HG03159 (cell line): ENCODE data around the gene DACH1.

Source experiments
- ATAC-seq: cut with Tn5 transposase; IDR thresholded peaks from one replicate; pipeline ENCODE4 v1.9.1; 2021; ENCODE audit warnings: mild to moderate bottlenecking, moderate library complexity; ENCODE audit not compliant: unreplicated experiment

The DACH1 gene

DNA sequence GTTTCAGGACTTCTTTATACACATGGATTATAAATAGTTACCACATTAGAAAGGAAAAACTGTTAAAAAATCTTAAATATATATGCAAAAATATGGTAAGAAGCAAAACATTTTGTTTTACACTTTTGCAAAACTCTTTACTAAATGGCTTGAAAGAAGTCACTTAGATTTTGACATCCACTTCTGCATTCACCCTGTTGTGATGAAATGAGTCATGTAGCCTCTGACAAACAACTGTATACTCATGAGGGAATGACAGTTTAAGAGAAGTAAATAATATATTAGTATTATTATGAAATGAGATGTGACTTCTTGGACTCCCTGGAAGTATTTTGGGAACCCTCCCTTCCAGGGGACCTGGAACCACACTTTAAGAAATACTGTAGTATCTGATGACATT is 275.6 kb downstream of the DACH1 start:
- ATAC-seq, result no peak

DNA sequence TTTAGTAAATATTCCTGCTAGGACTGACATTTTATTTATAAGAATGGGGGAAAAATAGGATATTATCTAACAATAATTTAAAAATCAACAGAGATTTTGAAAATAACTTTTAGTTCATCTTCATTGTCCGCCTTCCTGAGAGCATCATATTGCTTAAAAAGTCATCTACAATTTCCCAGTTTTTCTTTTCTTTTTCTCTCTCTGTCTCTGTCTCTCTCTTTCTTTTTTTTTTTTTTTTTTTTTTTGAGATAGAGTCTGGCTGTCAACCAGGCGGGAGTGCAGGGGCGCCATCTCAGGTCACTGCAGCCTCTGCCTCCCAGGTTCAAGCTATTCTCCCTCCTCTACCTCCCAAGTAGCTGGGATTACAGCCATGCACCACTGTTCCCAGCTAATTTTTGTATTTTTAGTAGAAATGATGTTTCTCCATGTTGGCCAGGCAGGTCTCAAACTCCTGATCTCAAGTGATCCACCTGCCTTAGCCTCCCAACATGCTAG is 276.3 kb downstream of the DACH1 start:
- no peak for ATAC-seq

DNA sequence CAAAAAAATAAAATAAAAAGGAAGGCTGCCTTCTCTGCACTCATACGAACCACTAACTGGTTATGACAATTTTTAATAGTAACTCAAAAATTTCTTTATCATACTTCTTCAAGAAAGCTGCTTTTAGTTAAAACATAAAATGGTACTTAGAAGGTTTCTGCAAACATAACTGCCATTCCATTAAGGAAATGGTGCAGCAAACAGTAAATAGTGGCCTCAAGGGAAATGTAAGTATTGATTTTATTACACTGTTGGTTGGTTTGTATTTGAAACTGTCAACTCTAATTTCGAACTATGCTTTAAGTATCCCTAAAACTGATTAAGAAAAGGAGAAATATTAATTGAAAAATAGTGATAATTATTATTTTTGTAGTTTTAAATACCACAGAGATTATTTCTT is 278.0 kb downstream of the DACH1 start:
- no peak for ATAC-seq

DNA sequence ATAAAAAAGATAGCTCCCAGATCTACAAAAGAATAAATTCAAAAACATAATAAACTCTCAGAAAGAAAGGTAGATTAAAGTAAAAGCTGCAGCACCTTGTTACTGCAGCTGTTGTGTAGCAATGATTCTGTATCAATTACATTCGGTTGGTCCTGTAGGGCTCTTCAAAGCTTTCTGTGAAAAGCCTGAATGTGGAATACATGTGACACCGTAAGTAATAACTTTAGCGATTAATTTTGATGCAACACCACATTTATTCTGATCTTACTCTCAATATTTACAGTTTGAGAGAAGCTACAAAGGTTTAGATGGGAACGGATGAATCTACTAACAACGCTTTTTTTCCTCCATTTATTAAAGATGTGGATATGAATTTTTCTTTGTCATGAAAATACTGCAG is 279.2 kb downstream of the DACH1 start:
- ATAC-seq, result no peak

DNA sequence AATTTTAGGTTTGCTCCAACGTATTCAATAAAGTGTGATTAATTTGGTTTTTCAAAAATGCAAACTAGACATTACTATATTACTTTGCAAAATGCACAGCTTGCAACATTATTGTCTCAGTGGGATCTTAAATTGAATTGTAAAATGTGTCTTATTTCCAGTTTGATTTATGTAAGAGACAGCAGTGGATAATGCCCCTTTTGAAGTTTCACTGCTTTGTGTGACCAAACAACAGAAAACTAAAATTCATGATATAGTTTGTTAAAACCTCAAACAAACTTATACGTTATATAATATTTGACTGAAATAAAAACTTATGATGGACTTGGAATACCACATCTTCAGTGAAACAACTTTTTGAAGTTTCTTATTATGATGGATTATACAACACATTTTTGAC is 279.8 kb downstream of the DACH1 start:
- ATAC-seq, result no peak

DNA sequence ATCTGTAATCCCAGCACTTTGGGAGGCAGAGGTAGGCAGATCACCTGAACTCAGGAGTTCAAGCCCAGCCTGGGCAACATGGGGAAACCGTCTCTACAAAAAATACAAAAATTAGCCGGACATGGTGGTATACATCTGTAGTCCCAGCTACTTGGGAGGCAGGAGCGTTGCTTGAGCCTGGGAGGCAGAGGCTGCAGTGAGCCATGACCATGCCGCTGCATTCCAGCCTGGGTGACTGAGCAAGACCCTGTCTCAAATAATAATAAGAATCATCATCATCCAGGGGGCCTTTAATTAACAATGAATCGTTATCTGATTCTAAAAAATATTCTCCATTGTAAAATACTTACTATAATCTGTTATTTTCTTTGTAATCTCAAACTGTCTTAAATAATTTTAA is 283.4 kb downstream of the DACH1 start:
- ATAC-seq, result no peak

DNA sequence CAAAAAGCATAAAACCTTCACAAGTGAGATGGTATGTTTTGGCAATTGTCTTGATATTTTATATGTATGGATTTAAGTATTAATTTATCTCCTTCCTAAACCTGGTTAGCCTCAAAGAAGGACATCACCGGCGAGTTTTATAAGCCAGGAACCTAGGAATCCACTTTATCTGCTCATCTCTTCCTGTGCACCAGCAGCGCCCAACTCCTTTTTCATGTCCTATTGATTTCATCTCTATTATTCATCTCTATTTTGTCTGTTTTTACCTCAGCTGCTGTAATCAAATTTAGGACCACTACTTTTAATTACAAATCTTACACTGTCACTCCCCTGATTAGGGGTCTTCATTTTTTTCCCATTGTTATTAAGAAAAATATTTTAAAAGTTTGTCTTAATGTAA is 286.4 kb downstream of the DACH1 start:
- no peak for ATAC-seq

DNA sequence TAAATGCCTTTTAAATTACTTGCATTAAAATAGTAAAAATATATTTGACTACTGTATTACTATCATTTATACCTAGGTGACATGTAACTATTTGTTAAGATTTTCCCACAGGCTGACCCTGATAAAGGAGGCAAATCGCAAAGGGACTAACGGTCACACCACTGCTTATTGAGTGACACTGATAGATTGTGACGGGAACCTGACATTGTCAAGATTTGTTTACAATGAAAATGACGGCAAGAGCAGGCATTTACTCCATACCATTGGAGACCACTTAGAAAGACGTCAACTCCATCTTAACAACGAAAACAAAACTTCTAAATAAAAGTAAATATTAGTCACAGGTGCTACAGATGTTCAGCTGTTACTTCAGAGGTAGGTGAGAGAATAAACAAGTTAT is 289.0 kb downstream of the DACH1 start:
- no peak for ATAC-seq

DNA sequence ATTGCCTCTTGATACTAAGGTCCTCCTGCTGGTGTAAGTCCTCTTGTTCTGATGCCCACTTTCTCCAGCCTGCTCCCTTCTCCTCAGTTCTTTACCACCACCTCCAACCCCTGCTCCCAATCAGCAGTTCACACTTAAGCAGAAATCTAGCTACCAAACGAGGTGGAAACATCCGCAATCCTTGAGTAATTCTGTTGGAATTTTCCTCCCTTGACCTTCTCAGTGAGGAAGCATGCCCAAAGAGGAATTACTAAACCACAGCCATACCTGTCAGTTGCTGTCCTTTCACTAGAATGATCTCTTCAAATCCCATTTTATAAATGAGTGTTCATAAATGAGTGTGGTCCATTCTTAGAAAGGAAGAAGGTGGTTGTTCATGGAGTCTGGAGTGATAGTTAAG is 289.9 kb downstream of the DACH1 start:
- ATAC-seq, result no peak

DNA sequence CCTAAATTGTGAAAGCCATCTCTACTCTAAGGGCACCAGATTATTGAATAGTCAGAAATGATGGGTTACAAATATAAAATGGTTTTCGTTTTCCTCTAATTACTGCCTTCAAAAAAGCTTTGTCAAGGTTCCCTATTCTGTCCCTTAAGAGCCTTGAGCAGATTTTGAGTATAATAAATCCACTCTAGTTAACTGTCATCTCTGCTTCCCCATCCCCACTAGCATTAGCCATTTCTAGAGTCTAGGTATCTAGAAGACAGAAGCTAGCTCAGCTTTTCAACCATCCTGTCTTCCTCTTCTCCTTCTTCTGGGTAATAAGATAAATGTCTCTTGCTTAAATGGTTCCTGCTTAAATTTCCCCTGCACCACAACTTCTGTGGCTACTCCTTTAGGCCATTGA is 290.4 kb downstream of the DACH1 start:
- no peak for ATAC-seq

DNA sequence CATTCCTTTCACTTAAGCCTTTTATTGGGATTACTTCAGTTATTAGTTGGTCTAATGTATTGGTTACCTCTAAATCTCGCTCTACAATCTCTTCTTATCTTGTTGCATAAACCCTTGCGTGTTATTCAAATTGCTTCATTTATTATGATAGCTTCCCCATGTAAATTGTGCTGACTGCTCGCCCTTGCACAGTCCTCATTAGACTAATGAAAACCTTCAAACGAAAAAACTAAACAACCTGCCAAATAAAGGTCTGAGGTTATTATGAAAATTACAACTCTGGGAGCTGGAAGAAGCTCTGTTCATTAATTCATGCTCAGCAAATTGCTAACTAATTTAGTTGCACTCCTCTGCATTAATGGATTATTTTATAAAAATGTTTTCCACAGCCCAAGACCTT is 320.1 kb downstream of the DACH1 start:
- no peak for ATAC-seq

DNA sequence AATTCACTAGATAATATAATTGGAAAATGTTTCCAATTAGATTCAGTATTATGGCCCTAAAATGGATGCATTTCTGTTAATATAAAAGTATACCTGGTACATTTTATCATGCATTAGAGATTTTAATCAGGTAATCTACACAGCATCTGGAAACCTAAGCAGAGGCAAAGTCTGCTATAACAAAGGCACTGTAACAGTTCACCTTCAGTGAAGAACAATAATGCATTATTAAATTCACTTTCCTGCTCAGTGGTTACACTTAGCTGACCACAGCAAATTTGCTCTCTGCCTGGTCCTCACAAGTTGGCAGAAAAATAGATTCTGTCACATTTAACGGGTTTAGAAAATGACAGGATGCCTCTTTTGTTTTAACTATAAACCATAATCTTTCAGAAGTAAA is 326.9 kb downstream of the DACH1 start:
- ATAC-seq, result no peak

DNA sequence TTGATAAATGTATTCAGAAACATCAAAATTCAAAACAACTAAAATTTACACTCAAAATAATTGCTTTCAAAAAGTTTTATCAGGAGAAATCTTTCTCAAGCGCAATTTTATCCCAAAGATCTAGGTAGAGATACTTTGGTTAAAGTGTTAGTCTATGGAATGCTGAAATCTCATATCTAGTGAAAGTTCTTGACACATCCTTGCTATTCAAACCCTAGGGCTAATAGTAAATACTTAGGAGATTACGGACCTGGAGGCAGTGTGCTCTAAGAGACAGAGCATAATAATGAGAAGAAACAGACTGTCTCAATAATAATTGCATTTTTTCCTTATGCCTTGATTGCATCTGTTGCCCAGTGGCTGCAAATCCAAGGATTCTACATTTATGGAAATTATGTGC is 330.8 kb downstream of the DACH1 start:
- no peak for ATAC-seq

DNA sequence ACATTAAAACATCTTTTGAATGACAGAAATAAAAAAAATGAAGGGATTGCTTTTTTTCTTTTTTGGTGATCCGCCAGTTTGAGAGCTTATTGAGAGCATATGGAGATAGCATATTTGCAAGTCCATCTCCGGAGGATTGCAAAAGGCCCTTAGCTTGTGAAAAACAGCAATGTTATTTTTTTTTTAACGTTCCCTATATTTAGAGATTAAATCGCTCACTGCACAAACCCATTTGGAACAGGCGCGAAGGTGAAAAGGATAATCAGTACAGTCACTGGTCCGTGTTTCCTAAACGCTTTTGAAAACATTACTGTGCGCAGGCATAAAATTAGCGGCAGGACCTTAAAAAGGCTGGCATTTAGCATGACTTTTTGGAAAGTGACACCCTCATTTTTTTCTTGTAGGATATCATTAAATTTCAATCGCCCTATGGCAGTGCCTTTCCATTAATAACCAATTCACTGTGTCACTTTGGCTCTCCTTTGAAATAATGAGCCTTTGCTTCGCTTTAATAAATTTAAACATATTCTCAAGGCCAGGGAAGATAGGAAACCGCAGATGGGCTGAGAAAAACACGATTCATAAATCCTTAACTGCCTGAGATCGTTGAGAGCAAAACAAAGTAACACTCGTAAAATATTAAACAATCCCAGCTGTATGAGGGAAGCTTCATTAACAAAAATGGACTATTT is 342.2 kb downstream of the DACH1 start:
- ATAC-seq, result no peak

DNA sequence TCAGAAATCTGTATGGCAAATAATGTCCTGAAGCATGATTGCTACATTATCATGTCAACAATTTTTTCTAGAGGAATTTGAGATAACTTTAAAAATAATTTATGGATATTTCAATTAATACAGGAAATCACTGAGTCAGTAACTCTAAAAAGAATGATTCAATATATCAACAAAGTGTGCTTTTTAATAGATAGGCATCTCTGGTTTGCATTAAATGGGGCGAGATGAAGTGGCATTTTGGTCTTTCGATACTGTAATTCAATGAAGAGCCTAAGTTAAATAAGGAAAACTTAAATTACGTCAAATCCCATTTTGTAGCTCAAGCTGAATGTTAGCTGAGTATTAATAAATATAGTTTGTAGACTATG is 342.8 kb downstream of the DACH1 start:
- no peak for ATAC-seq

DNA sequence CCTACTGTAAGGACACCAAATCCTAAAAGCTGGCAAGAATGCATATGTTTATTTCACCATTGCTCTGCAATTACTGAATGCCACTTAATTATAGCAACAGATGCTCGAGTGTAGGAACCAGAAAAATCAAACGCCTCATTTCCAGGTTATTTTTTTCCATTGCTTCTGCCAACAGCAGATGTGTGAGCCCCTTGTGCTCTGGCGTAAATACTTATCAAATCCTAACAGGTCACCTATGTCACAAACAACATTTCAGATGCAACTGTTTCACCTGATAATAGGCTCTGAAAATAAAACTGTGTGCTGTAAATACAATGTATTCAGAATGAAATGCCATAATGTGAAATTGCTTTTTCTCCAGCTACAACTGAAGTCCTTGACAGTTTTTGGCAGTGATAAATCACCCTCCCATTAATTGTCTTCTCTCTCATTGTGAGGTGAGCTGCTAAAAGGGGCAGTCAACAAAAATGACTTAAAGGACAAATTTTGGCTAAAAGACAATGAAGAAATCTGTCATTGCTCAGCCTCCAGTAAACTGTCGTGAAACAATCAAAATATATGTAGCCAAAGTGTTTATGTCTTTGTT is 344.0 kb downstream of the DACH1 start:
- no peak for ATAC-seq

DNA sequence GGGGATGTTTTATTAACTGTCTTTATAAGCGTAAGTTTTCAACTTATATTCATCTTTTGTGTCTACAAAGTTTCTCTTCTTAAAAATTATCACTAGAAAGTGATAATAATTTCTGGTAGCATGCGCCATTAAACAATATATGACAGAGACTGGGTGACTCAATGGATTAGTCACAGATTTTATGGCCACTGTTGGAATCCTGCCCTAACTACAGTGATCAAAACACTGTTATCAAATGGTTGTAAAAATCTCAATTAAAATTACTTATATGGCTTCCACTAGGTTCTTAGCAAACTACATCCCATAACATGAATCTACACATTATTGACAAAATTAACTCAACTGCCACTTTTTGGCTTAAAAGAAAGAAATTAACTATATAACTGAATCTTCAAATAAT is 350.0 kb downstream of the DACH1 start:
- no peak for ATAC-seq

DNA sequence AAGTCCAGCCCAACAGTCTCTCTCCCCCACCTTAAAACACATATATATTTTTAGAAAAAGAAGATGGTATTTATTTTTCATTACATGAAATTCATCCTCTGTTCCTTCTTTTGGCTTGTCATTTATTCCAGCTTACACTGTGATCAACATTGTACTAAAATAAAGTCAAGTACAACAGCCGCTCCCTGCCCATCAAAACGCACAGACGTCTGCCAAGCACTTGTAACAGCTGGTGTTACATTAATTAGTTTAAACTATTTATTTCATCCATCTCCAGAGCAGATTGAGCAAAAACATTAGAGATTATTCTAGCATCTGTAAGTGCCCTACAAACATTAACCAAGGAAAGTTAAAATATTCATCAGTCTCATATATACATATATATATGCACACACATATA is 350.5 kb downstream of the DACH1 start:
- ATAC-seq, result no peak

DNA sequence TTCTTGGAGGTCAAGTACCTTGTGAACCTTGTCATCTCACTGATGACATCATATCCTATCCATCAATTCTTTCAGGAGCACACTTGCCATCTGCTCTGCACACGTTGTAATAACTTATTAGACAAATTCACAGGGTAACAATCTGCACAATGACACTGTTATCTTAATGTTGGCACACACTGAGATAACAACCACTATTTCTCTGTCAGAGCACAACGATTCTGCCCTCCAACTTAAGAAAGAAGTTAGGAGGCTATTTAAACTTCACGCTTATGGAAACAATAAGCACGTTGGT is 351.3 kb downstream of the DACH1 start:
- no peak for ATAC-seq

DNA sequence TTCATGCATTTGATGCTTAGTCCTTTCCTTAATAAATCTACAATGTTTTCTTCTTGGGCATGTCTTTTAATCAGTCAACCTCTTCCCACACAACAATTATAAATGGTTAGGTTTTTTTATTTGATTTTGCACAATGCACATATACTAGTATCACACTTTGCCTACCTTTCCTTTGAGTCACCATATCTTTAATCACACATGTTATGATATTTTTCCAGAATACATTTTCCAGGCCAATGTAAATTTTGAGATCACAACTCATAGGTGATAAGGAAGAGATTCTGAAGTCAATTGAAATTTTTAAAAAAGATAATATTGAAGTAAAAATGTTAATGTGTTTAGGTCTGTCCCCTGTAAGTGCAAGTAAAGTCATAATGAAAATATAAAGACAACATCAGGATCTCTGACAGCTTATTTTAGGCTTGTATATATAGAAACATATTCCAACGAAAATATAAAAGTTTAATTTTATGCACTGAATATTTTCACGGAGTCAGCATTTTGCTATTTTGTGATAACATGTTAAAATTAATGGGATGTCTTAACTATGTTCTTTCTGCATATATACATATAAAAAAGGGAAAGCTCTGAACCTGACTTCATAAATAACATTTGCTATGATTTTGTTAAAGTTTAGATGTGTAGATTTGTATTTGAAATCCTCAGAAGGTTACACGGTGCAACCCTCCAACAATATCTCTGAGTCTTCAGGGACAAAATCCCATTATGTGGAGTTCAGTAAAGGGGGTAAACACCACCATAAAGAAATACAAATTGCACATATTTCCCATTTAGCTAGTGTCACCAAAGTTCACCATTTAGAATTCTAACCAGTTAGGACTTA is 351.9 kb downstream of the DACH1 start:
- no peak for ATAC-seq

DNA sequence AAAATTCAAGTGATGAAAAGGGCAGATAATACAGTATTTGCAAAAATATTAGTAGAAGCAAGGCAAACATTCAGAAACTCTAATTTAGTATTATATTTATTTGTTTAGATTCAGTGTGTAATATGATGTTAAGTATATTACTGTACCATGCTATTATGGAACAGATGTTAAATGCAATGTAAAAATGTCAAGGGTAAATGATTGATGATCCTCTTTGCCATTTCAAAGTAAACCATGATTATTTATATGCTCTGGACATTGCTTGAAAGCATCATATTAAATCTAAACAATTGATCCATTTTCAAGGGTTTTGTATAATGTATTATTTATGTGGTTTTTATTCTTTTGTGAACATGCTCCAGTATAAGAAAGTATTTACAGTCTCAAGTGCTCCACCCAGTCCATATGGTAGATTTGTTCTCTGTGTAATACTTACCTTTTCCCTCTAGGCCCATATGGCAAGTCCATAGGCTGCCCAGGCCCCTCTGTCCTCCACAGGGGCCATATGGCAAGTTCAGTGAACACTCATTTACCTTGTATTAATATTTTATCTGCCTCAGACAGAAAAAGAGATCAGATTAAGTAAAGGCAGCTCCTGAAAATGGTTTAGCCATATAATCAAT is 353.5 kb downstream of the DACH1 start:
- no peak for ATAC-seq

DNA sequence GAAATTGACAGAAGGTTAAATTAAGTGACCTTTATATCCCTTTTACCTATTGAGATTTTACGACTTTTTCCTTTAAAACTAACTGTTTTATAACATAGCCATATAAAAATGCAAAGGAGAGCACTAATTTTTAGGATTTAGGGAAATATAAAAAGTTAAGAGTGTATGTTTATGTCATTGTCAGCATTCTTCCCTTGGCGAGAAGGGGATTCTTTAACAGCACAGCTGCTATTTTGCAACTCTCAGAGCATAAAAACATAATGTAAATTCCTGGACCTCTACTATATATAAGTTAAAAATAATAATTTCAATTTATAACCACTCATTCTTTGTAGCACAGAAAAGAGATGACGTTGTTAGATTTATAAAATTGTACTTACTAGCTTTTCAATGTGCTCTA is 363.2 kb downstream of the DACH1 start:
- no peak for ATAC-seq
